PC-3 (cell line): Measurements from ENCODE around the gene CAPN5. TPM values are rescaled to one million over a fixed set of nuclear protein-coding genes. Genes with fewer than 3 reads are reported as not detected.

Experiments used
- ATAC-seq: fragments of 200-7000 bp; cut with Tn5 transposase; 2 replicates; pipeline ENCODE4 v1.9.1; 2020; ENCODE audit warnings: mild to moderate bottlenecking, moderate library complexity
- BruUV-seq: library from RNA; stranded (reverse); fragments of 400-500 nt; replicated peaks from 2 replicates; lab custom pipeline; 2021; lab: Mats Ljungman, UMichigan
- CTCF ChIA-PET: fragments of 300-600 bp; sonication (Branson Sonifier 250); formaldehyde crosslinking; loops from one replicate; lab custom pipeline; 2022; ENCODE audit warnings: antibody characterized with exemption; lab: Charles Lee
- POLR2A ChIA-PET: fragments of 300-600 bp; sonication (Branson Sonifier 250); formaldehyde crosslinking; loops from one replicate; lab custom pipeline; 2022; ENCODE audit warnings: antibody characterized with exemption; ENCODE audit not compliant: unreplicated experiment; lab: Charles Lee
- DNase-seq: peaks from one replicate; pipeline ENCODE4 v3.0.0-alpha.2; 2015
- H2AFZ ChIP-seq: fragments of 300-600 bp; sonication (generic); 2 replicates; pipeline ENCODE4 v1.6.0; 2016; ENCODE audit warnings: antibody characterized with exemption, low read length
- H3F3A ChIP-seq: fragments of 300-600 bp; sonication (generic); one replicate; pipeline ENCODE4 v1.6.0; 2017; ENCODE audit warnings: antibody characterized with exemption, low read length, control low read depth, mild to moderate bottlenecking; ENCODE audit not compliant: unreplicated experiment
- H3K27ac ChIP-seq: fragments of 300-600 bp; sonication (generic); 2 replicates; pipeline ENCODE4 v1.5.1; 2016; ENCODE audit warnings: mild to moderate bottlenecking, low read length
- H3K27me3 ChIP-seq: fragments of 300-600 bp; sonication (generic); 2 replicates; pipeline ENCODE4 v1.6.1; 2016; ENCODE audit warnings: low read length, mixed read lengths
- H3K36me3 ChIP-seq: fragments of 300-600 bp; sonication (generic); 2 replicates; pipeline ENCODE4 v1.6.1; 2016; ENCODE audit warnings: low read depth, mixed run types, low read length, mixed read lengths
- H3K4me1 ChIP-seq: fragments of 300-600 bp; sonication (generic); 2 replicates; pipeline ENCODE4 v1.5.1; 2016; ENCODE audit warnings: low read length; ENCODE audit not compliant: insufficient read depth
- H3K4me2 ChIP-seq: fragments of 300-600 bp; sonication (generic); 2 replicates; pipeline ENCODE4 v1.6.0; 2016; ENCODE audit warnings: low read length
- H3K4me3 ChIP-seq: fragments of 300-600 bp; sonication (generic); 2 replicates; pipeline ENCODE4 v1.5.1; 2016; ENCODE audit warnings: mild to moderate bottlenecking, low read length, mixed read lengths
- H3K79me2 ChIP-seq: fragments of 300-600 bp; sonication (generic); 2 replicates; pipeline ENCODE4 v1.6.1; 2017; ENCODE audit warnings: low read length, mixed read lengths
- H3K9ac ChIP-seq: fragments of 300-600 bp; sonication (generic); 2 replicates; pipeline ENCODE4 v1.6.0; 2016; ENCODE audit warnings: mild to moderate bottlenecking, low read length
- H3K9me2 ChIP-seq: fragments of 300-600 bp; sonication (generic); replicated peaks from 2 replicates; pipeline ENCODE4 v1.6.1; 2016; ENCODE audit warnings: mixed run types, low read length, mixed read lengths
- H3K9me3 ChIP-seq: fragments of 300-600 bp; sonication (generic); 2 replicates; pipeline ENCODE4 v1.6.1; 2016; ENCODE audit warnings: low read length, mixed read lengths
- H4K20me1 ChIP-seq: fragments of 300-600 bp; sonication (generic); 2 replicates; pipeline ENCODE4 v1.6.1; 2016; ENCODE audit warnings: low read length, mixed read lengths
- EZH2 ChIP-seq: fragments of 300-600 bp; sonication (generic); IDR thresholded peaks from one replicate; pipeline ENCODE4 v1.6.1; 2017; ENCODE audit warnings: antibody characterized with exemption, mild to moderate bottlenecking, low read length; ENCODE audit not compliant: unreplicated experiment
- EZH2phosphoT487 ChIP-seq: fragments of 300-600 bp; sonication (generic); IDR thresholded peaks from 2 replicates; pipeline ENCODE4 v1.6.1; 2018; ENCODE audit warnings: mild to moderate bottlenecking, antibody characterized with exemption, low read length, borderline replicate concordance
- intact Hi-C: fragments of 100-400 bp; cut with micrococcal nuclease; formaldehyde crosslinking; loops from 2 replicates; pipeline ENCODE4 v1.9.0; 2023
- total RNA-seq: library from RNA; depleted of rRNA; stranded (reverse); fragments of >200 nt; gene quantifications from 2 replicates; pipeline ENCODE4 v1.2.3, GENCODE V29; 2014
- TF ChIP-seq, protein P1 (sequence below): fragments of 300-600 bp; sonication (generic); conservative IDR thresholded peaks from 2 replicates; pipeline ENCODE4 v1.5.1; 2017; ENCODE audit warnings: antibody characterized with exemption, low read depth, mild to moderate bottlenecking, low read length

The CAPN5 gene
- total RNA-seq, 1 experiment from 2014 or later: 6.3 TPM

DNA sequence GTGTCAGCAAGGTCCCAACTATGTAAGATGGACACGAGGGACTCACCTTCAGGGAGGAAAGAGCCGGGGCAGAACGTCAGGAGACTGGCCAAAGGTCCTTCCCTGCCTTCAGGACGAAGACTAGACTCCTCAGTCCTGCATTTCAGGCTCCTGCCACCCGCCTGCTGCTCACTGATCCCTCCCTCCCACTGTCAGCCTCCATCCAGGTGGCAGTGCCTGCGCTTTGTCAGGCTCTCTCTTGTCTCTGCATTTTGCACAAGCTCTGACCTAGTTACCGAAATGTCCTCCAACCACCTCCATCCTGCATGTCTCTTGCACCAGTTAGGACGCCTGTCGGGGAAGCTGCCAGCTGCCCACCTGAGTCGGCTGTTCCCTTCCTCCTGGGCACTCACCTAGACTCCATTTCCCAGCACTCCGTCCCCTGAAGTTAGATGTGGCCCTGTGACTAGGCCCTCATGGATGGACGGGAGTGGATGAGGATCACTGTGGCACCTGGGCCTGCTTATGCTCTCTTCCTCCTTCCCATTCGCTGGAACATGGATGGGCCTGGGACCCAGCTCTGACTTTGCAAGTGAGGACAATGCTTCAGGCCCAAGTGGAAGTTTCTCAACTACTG is 24.6 kb upstream of the CAPN5 start:
- Histone ChIP-seq H3K27ac (no peak overlapping the region), H3K4me2 (no peak overlapping the region), H3K9ac (no peak overlapping the region), H3K4me3 (no peak overlapping the region), H2AFZ (no peak overlapping the region), H3K9me3 (no peaks in the 10 kb centered on the region), H3K4me1 (peaks cover 27% of the 10 kb centered on the region), H3K27me3 (no peaks in the 10 kb centered on the region), H3K9me2 (no peaks in the 10 kb centered on the region), H4K20me1 (no peaks in the 10 kb centered on the region), H3K36me3 (no peaks in the 10 kb centered on the region), H3F3A (no peaks in the 10 kb centered on the region), H3K79me2 (no peaks in the 10 kb centered on the region)
- POLR2A ChIA-PET: no interaction called here
- intact Hi-C loops: no loop called here
- CTCF ChIA-PET: no interaction called here
- ATAC-seq (no peak), DNase-seq (no peak)
- BruUV-seq: no TSS peak
- TF ChIP-seq, protein P1, sequence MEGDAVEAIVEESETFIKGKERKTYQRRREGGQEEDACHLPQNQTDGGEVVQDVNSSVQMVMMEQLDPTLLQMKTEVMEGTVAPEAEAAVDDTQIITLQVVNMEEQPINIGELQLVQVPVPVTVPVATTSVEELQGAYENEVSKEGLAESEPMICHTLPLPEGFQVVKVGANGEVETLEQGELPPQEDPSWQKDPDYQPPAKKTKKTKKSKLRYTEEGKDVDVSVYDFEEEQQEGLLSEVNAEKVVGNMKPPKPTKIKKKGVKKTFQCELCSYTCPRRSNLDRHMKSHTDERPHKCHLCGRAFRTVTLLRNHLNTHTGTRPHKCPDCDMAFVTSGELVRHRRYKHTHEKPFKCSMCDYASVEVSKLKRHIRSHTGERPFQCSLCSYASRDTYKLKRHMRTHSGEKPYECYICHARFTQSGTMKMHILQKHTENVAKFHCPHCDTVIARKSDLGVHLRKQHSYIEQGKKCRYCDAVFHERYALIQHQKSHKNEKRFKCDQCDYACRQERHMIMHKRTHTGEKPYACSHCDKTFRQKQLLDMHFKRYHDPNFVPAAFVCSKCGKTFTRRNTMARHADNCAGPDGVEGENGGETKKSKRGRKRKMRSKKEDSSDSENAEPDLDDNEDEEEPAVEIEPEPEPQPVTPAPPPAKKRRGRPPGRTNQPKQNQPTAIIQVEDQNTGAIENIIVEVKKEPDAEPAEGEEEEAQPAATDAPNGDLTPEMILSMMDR: no peak

DNA sequence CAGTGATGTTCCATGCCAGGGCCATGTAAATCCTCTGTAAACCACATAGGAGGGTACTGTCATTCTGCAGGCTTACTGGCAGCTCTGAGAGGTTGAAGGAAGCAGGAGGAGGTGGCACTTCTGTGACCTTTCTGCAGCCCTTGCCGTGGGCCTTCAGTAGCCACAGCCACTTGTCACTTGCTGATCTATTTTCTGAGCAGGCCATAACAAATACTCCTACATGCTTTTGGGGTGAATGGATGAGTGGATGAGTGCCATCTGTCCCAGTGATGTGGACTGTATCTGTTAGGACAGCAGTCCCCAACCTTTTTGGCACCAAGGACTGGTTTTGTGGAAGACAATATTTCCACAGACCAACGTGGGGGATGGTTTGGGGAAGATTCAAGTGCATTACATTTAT is 22.4 kb upstream of the CAPN5 start:
- BruUV-seq: no TSS peak
- DNase-seq (no peak), ATAC-seq (no peak)
- Histone ChIP-seq H3K79me2 (no peaks in the 10 kb centered on the region), H3K4me3 (no peak overlapping the region), H3K9me3 (no peaks in the 10 kb centered on the region), H3K4me2 (no peak overlapping the region), H3K36me3 (no peaks in the 10 kb centered on the region), H4K20me1 (no peaks in the 10 kb centered on the region), H3F3A (no peaks in the 10 kb centered on the region), H2AFZ (no peak overlapping the region), H3K9me2 (no peaks in the 10 kb centered on the region), H3K4me1 (peaks cover 16% of the 10 kb centered on the region; the same call in 1 of the 2 replicates), H3K27me3 (no peaks in the 10 kb centered on the region), H3K9ac (no peak overlapping the region), H3K27ac (no peak overlapping the region)
- CTCF ChIA-PET: interaction anchor here (1.3 to 2.2 kb wide), 4 partner anchors 17 to 126 kb away, joined by 5 to 24 read pairs (median 6); no protein-coding TSS in a partner anchor
- POLR2A ChIA-PET: no interaction called here
- intact Hi-C loops: no loop called here
- TF ChIP-seq, protein P1: no peak
- TF ChIP-seq EZH2: no peak
- no peak for TF ChIP-seq EZH2phosphoT487

DNA sequence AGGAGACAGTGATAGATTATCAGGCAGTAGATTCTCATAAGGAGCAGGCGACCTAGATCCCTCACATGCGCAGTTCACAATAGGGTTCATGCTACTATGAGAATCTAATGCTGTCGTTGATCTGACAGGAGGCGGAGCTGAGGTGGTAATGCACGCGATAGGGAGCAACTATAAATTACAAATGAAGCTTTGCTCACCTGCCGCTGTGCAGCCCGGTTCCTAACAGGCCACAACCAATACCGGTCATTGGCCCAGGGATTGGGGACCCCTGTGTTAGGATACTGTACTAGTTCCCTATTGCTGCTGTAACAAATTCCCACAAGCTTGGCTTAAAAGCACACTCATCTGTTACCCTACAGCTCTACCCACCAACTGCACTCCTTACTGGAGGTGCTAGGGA is 21.9 kb upstream of the CAPN5 start:
- intact Hi-C loops: no loop called here
- no peaks in the 10 kb centered on the region for H3K27me3 ChIP-seq
- DNase-seq (no peak), ATAC-seq (no peak)
- CTCF ChIA-PET: interaction anchor here (0.6 to 2.2 kb wide), 7 partner anchors 11 to 311 kb away, joined by 3 to 24 read pairs (median 5); partner anchors contain the start of gene B3GNT6
- H3K9me2 ChIP-seq: no peaks in the 10 kb centered on the region
- no peaks in the 10 kb centered on the region for H3K79me2 ChIP-seq
- H2AFZ ChIP-seq: no peak overlapping the region
- H3K36me3 ChIP-seq: no peaks in the 10 kb centered on the region
- H4K20me1 ChIP-seq: no peaks in the 10 kb centered on the region
- POLR2A ChIA-PET: no interaction called here
- no peak overlapping the region for H3K27ac ChIP-seq
- H3K9me3 ChIP-seq: no peaks in the 10 kb centered on the region
- peaks cover 16% of the 10 kb centered on the region; the same call in 1 of the 2 replicates for H3K4me1 ChIP-seq
- TF ChIP-seq, protein P1: no peak
- TF ChIP-seq EZH2 (no peak), EZH2phosphoT487 (no peak)
- no peak overlapping the region for H3K4me3 ChIP-seq
- BruUV-seq: no TSS peak
- H3F3A ChIP-seq: no peaks in the 10 kb centered on the region
- H3K4me2 ChIP-seq: no peak overlapping the region
- H3K9ac ChIP-seq: no peak overlapping the region
